Activated T-helper 2 cell treated with anti-CD3 and anti-CD28 coated beads, Interferon-gamma antibody, Interleukin-2, Interleukin-4, amounts not matched to agents 10 μg/mL and 5 μg/mL and 100 μg/mL, durations not matched to agents 14 hours and 24 hours and 36 hours (primary cell): ENCODE data around the gene RALGAPA1. TPM values are rescaled to one million over a fixed set of nuclear protein-coding genes. Genes with fewer than 3 reads are reported as not detected.

Experiments
- DNase-seq: peaks from one replicate; pipeline ENCODE4 v3.0.0; 2021; ENCODE audit warnings: low spot score
- H3K27ac Mint-ChIP-seq: one replicate; pipeline ENCODE4 v1.8.0; 2021; ENCODE audit warnings: mixed read lengths
- H3K27me3 Mint-ChIP-seq: one replicate; pipeline ENCODE4 v1.8.0; 2021; ENCODE audit warnings: low read depth, mixed read lengths
- H3K36me3 Mint-ChIP-seq: one replicate; pipeline ENCODE4 v1.8.0; 2021; ENCODE audit warnings: low read depth, mixed read lengths
- H3K4me1 Mint-ChIP-seq: one replicate; pipeline ENCODE4 v1.8.0; 2021; ENCODE audit warnings: low read depth, mixed read lengths
- H3K4me3 Mint-ChIP-seq: one replicate; pipeline ENCODE4 v1.8.0; 2021; ENCODE audit warnings: low read depth, mild to moderate bottlenecking, moderate library complexity, mixed read lengths
- H3K9me3 Mint-ChIP-seq: one replicate; pipeline ENCODE4 v1.8.0; 2021; ENCODE audit warnings: mixed read lengths
- intact Hi-C: fragments of 100-400 bp; cut with micrococcal nuclease; formaldehyde crosslinking; loops from one replicate; pipeline ENCODE4 v1.15.1; 2023
- total RNA-seq: library from RNA; stranded (reverse); gene quantifications from 2 replicates; pipeline ENCODE4 v1.2.3, GENCODE V29; 2022

Gene RALGAPA1
- total RNA-seq, 1 donor from 2014 or later: 34.7 TPM

GRCh38 chr14:35557221-35557747, 251.8 kb downstream of the RALGAPA1 start:
- H3K4me1 Mint-ChIP-seq: no peaks in the 10 kb centered on the region
- no peak for DNase-seq
- no peaks in the 10 kb centered on the region for H3K36me3 Mint-ChIP-seq
- H3K4me3 Mint-ChIP-seq: no peak overlapping the region
- H3K9me3 Mint-ChIP-seq: no peaks in the 10 kb centered on the region
- no peak overlapping the region for H3K27ac Mint-ChIP-seq
- intact Hi-C loops: no loop called here
- no peaks in the 10 kb centered on the region for H3K27me3 Mint-ChIP-seq

- no peak overlapping the region for H3K4me3 Mint-ChIP-seq
- intact Hi-C loops: no loop called here
- H3K4me1 Mint-ChIP-seq: no peaks in the 10 kb centered on the region
- no peaks in the 10 kb centered on the region for H3K9me3 Mint-ChIP-seq
- DNase-seq: no peak
- H3K36me3 Mint-ChIP-seq: no peaks in the 10 kb centered on the region
- H3K27ac Mint-ChIP-seq: no peak overlapping the region
- H3K27me3 Mint-ChIP-seq: no peaks in the 10 kb centered on the region
Measured at GRCh38 chr14:35556548-35556947, 252.5 kb downstream of the RALGAPA1 start.

GRCh38 chr14:35553808-35554207, 255.3 kb downstream of the RALGAPA1 start:
- Mint-ChIP-seq H3K27ac (no peak overlapping the region), H3K9me3 (no peaks in the 10 kb centered on the region), H3K36me3 (no peaks in the 10 kb centered on the region), H3K27me3 (no peaks in the 10 kb centered on the region), H3K4me1 (no peaks in the 10 kb centered on the region), H3K4me3 (no peak overlapping the region)
- no peak for DNase-seq
- intact Hi-C loops: no loop called here

- DNase-seq: no peak
- intact Hi-C loops: no loop called here
- no peaks in the 10 kb centered on the region for H3K27me3 Mint-ChIP-seq
- no peak overlapping the region for H3K27ac Mint-ChIP-seq
- peaks cover 2% of the 10 kb centered on the region for H3K4me1 Mint-ChIP-seq
- H3K4me3 Mint-ChIP-seq: no peak overlapping the region
- no peaks in the 10 kb centered on the region for H3K36me3 Mint-ChIP-seq
- no peaks in the 10 kb centered on the region for H3K9me3 Mint-ChIP-seq
Measured at GRCh38 chr14:35551081-35551480, 258.0 kb downstream of the RALGAPA1 start.

GRCh38 chr14:35549551-35549950, 259.5 kb downstream of the RALGAPA1 start:
- H3K4me3 Mint-ChIP-seq: no peak overlapping the region
- H3K27me3 Mint-ChIP-seq: no peaks in the 10 kb centered on the region
- H3K27ac Mint-ChIP-seq: no peak overlapping the region
- intact Hi-C loops: no loop called here
- no peaks in the 10 kb centered on the region for H3K36me3 Mint-ChIP-seq
- DNase-seq: no peak
- peaks cover 2% of the 10 kb centered on the region for H3K4me1 Mint-ChIP-seq
- H3K9me3 Mint-ChIP-seq: no peaks in the 10 kb centered on the region

- intact Hi-C loops: no loop called here
- Mint-ChIP-seq H3K27me3 (peaks cover 4% of the 10 kb centered on the region), H3K4me1 (peaks cover 6% of the 10 kb centered on the region), H3K4me3 (no peak overlapping the region), H3K36me3 (peaks cover 1% of the 10 kb centered on the region), H3K27ac (no peak overlapping the region), H3K9me3 (no peaks in the 10 kb centered on the region)
- DNase-seq: no peak
Measured at GRCh38 chr14:35543006-35543405, 266.1 kb downstream of the RALGAPA1 start.

GRCh38 chr14:35539969-35540368, 269.1 kb downstream of the RALGAPA1 start:
- Mint-ChIP-seq H3K4me3 (no peak overlapping the region), H3K9me3 (no peaks in the 10 kb centered on the region), H3K27ac (no peak overlapping the region), H3K4me1 (peaks cover 6% of the 10 kb centered on the region), H3K27me3 (peaks cover 24% of the 10 kb centered on the region), H3K36me3 (peaks cover 4% of the 10 kb centered on the region)
- no peak for DNase-seq
- intact Hi-C loops: no loop called here

GRCh38 chr14:35535483-35536112, 273.5 kb downstream of the RALGAPA1 start:
- no peak overlapping the region for H3K27ac Mint-ChIP-seq
- intact Hi-C loops: no loop called here
- H3K9me3 Mint-ChIP-seq: no peaks in the 10 kb centered on the region
- peaks cover 4% of the 10 kb centered on the region for H3K36me3 Mint-ChIP-seq
- peaks cover 52% of the 10 kb centered on the region for H3K27me3 Mint-ChIP-seq
- DNase-seq: no peak
- no peak overlapping the region for H3K4me3 Mint-ChIP-seq
- peaks cover 12% of the 10 kb centered on the region for H3K4me1 Mint-ChIP-seq

- Mint-ChIP-seq H3K9me3 (no peaks in the 10 kb centered on the region), H3K36me3 (peaks cover 4% of the 10 kb centered on the region), H3K4me1 (peaks cover 9% of the 10 kb centered on the region), H3K27ac (no peak overlapping the region), H3K27me3 (peaks cover 58% of the 10 kb centered on the region), H3K4me3 (peak overlapping the region; percentile 65)
- DNase-seq: peak; percentile 69
- intact Hi-C loops: loop anchor here (5.0 kb wide), 2 partner anchors 152 to 282 kb away; no protein-coding TSS in a partner anchor
Measured at GRCh38 chr14:35534873-35535482, 274.1 kb downstream of the RALGAPA1 start.

GRCh38 chr14:35534208-35534872, 274.8 kb downstream of the RALGAPA1 start:
- Mint-ChIP-seq H3K9me3 (no peaks in the 10 kb centered on the region), H3K36me3 (peaks cover 4% of the 10 kb centered on the region), H3K27me3 (peaks cover 65% of the 10 kb centered on the region), H3K4me1 (peaks cover 6% of the 10 kb centered on the region), H3K27ac (no peak overlapping the region), H3K4me3 (peak overlapping the region; percentile 73)
- DNase-seq: peak; percentile 10
- intact Hi-C loops: loop anchor here (5.0 kb wide), 2 partner anchors 153 to 283 kb away; no protein-coding TSS in a partner anchor

GRCh38 chr14:35533357-35534207, 275.5 kb downstream of the RALGAPA1 start, which contains the start of gene INSM2:
Gene INSM2 (plus strand): TSS chr14:35534164. CDS start chr14:35534253, 89 bp downstream.
- Mint-ChIP-seq H3K4me3 (peak within 1 kb of the TSS; percentile 73), H3K4me1 (peaks cover 6% of the 10 kb centered on the region), H3K27ac (no peak within 1 kb of the TSS), H3K27me3 (peaks cover 72% of the 10 kb centered on the region), H3K9me3 (no peaks in the 10 kb centered on the region), H3K36me3 (peaks cover 4% of the 10 kb centered on the region)
- intact Hi-C loops: loop anchor here (5.0 kb wide), 2 partner anchors 154 to 284 kb away; no protein-coding TSS in a partner anchor
- DNase-seq: peak; percentile 47

GRCh38 chr14:35532783-35533356, 276.2 kb downstream of the RALGAPA1 start:
- H3K27ac Mint-ChIP-seq: no peak overlapping the region
- intact Hi-C loops: loop anchor here (5.0 kb wide), 2 partner anchors 154 to 284 kb away; no protein-coding TSS in a partner anchor
- H3K9me3 Mint-ChIP-seq: no peaks in the 10 kb centered on the region
- DNase-seq: no peak
- H3K27me3 Mint-ChIP-seq: peaks cover 75% of the 10 kb centered on the region
- H3K4me3 Mint-ChIP-seq: peak overlapping the region; percentile 42
- peaks cover under 1% of the 10 kb centered on the region for H3K36me3 Mint-ChIP-seq
- peaks cover 6% of the 10 kb centered on the region for H3K4me1 Mint-ChIP-seq
